AG04450 (cell line): ENCODE measurements around the gene MAGOH. TPM values are rescaled to one million over a fixed set of nuclear protein-coding genes. Genes with fewer than 3 reads are reported as not detected.

Experiments used
- CTCF ChIA-PET: fragments of 300-600, 350-600 bp; formaldehyde crosslinking; extraction: SDS; loops from one replicate; lab custom pipeline; 2022; ENCODE audit warnings: antibody characterized with exemption, inconsistent platforms; lab: Charles Lee
- POLR2A ChIA-PET: fragments of 350-600 bp; formaldehyde crosslinking; extraction: SDS; loops from one replicate; lab custom pipeline; 2021; ENCODE audit warnings: antibody characterized with exemption, inconsistent platforms; lab: Yijun Ruan, JAX
- DNase-seq: peaks from one replicate; pipeline ENCODE4 v3.0.0-alpha.2; 2011; ENCODE audit warnings: low read depth, low spot score
- H3K27ac ChIP-seq: one replicate; pipeline ENCODE4 v1.5.1; 2012; ENCODE audit warnings: low read depth, low read length, control low read depth
- H3K27me3 ChIP-seq: one replicate; pipeline ENCODE4 v1.6.0; 2012; ENCODE audit warnings: low read length; ENCODE audit not compliant: control insufficient read depth, insufficient read depth
- H3K4me3 ChIP-seq: 2 replicates; pipeline ENCODE4 v1.5.1; 2011; ENCODE audit warnings: mild to moderate bottlenecking, low read depth, low read length, control low read depth
- H3K9me3 ChIP-seq: 2 replicates; pipeline ENCODE4 v1.5.1; 2012; ENCODE audit warnings: low read length; ENCODE audit not compliant: control insufficient read depth, insufficient read depth
- CTCF ChIP-seq: IDR thresholded peaks from 2 replicates; pipeline ENCODE4 v1.5.1; 2011; ENCODE audit warnings: low read depth, low read length, control low read depth, inconsistent platforms
- polyA plus RNA-seq: library from polyadenylated mRNA; depleted of rRNA; stranded (reverse); fragments of >200 nt; gene quantifications from 2 replicates; pipeline ENCODE4 v1.2.3, GENCODE V29; 2011

The MAGOH gene
- polyA plus RNA-seq, 1 experiment = 37.6 TPM

GRCh38 chr1:53241828-53242227 lies 3.5 kb upstream of the MAGOH start:
- H3K4me3 ChIP-seq = no peak overlapping the region
- DNase-seq = no peak
- no peak for TF ChIP-seq CTCF
- POLR2A ChIA-PET = no interaction called here
- H3K27ac ChIP-seq = no peak overlapping the region
- CTCF ChIA-PET = no interaction called here
- no peaks in the 10 kb centered on the region for H3K27me3 ChIP-seq
- H3K9me3 ChIP-seq = peaks cover 3% of the 10 kb centered on the region; the same call in 1 of the 2 replicates

GRCh38 chr1:53237638-53238037 lies 680 bp downstream of the MAGOH start:
- CTCF ChIA-PET = interaction anchor here (0.6 kb wide), 1 partner anchor 39 kb away, joined by 5 read pairs; no protein-coding TSS in a partner anchor
- Histone ChIP-seq H3K4me3 (peak overlapping the region; percentile 100), H3K27ac (no peak overlapping the region), H3K9me3 (peaks cover 3% of the 10 kb centered on the region; the same call in 1 of the 2 replicates), H3K27me3 (no peaks in the 10 kb centered on the region)
- POLR2A ChIA-PET = no interaction called here
- no peak for DNase-seq
- TF ChIP-seq CTCF = no peak

GRCh38 chr1:53220962-53221286 lies 17.4 kb downstream of the MAGOH start:
- POLR2A ChIA-PET = no interaction called here

GRCh38 chr1:53220171-53220961 lies 18.0 kb downstream of the MAGOH start, which contains the start of gene CZIB:
CZIB (minus strand) TSS chr1:53220634; CDS start chr1:53220575, 59 bp downstream.
- peak within 1 kb of the TSS; percentile 90 for H3K27ac ChIP-seq
- CTCF ChIA-PET = interaction anchor here (1.0 kb wide), 1 partner anchor 33 kb away, joined by 3 read pairs; no protein-coding TSS in a partner anchor
- DNase-seq = peak; percentile 58
- POLR2A ChIA-PET = no interaction called here
- peak within 1 kb of the TSS; percentile 97 for H3K4me3 ChIP-seq
- H3K9me3 ChIP-seq = no peaks in the 10 kb centered on the region
- TF ChIP-seq CTCF = no peak
- no peaks in the 10 kb centered on the region for H3K27me3 ChIP-seq

More at GRCh38 chr1:53220962-53221286, 17.4 kb downstream of the MAGOH start:
- Histone ChIP-seq H3K27me3 (no peaks in the 10 kb centered on the region), H3K4me3 (peak overlapping the region; percentile 97), H3K9me3 (no peaks in the 10 kb centered on the region), H3K27ac (peak overlapping the region; percentile 21)
- no peak for DNase-seq
- no peak for TF ChIP-seq CTCF
- CTCF ChIA-PET = no interaction called here

GRCh38 chr1:53219711-53220110 lies 18.6 kb downstream of the MAGOH start:
- ChIA-PET CTCF (interaction anchor here (1.0 kb wide), 1 partner anchor 33 kb away, joined by 3 read pairs; no protein-coding TSS in a partner anchor), POLR2A (no interaction called here)
- peak overlapping the region; percentile 90 for H3K27ac ChIP-seq
- DNase-seq = no peak
- no peaks in the 10 kb centered on the region for H3K27me3 ChIP-seq
- H3K4me3 ChIP-seq = peak overlapping the region; percentile 97
- H3K9me3 ChIP-seq = no peaks in the 10 kb centered on the region
- TF ChIP-seq CTCF = no peak
